ENCODE data around the gene ATF3. TPM values are rescaled to one million over a fixed set of nuclear protein-coding genes. Genes with fewer than 3 reads are reported as not detected.

The ATF3 gene
- total RNA-seq, 1 donor: 5.2 TPM

GRCh38 chr1:212623603-212624002 is 15.0 kb downstream of the ATF3 start:
- TF ChIP-seq, protein P1, sequence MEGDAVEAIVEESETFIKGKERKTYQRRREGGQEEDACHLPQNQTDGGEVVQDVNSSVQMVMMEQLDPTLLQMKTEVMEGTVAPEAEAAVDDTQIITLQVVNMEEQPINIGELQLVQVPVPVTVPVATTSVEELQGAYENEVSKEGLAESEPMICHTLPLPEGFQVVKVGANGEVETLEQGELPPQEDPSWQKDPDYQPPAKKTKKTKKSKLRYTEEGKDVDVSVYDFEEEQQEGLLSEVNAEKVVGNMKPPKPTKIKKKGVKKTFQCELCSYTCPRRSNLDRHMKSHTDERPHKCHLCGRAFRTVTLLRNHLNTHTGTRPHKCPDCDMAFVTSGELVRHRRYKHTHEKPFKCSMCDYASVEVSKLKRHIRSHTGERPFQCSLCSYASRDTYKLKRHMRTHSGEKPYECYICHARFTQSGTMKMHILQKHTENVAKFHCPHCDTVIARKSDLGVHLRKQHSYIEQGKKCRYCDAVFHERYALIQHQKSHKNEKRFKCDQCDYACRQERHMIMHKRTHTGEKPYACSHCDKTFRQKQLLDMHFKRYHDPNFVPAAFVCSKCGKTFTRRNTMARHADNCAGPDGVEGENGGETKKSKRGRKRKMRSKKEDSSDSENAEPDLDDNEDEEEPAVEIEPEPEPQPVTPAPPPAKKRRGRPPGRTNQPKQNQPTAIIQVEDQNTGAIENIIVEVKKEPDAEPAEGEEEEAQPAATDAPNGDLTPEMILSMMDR (IDR thresholded peaks at IDR 0.05; ENCODE audit: insufficient read depth, low read length): no peak
- no peak for DNase-seq (ENCODE audit: low read depth)
- no peak overlapping the region for H3K4me3 ChIP-seq (ENCODE audit: low read depth, low read length)

DNA sequence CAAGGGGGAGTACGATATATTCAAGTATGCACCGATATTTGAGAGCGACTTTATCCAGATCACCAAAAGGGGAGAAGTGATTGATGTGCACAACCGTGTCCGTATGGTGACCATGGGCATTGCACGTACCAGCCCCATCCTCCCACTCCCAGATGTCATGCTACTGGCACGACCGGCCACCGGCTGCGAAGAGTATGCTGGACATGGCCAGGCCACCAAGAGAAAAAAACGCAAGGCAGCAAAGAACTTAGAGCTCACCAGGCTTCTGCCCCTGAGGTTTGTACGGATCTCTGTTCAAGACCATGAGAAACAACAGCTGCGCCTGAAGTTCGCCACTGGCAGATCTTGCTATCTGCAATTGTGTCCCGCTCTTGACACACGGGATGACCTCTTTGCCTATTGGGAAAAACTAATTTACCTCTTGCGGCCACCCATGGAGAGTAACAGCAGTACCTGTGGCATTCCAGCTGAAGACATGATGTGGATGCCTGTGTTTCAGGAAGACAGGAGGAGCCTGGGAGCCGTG is 16.5 kb downstream of the ATF3 start:
- no peak overlapping the region for H3K4me3 ChIP-seq (ENCODE audit: low read depth, low read length)
- DNase-seq (ENCODE audit: low read depth): no peak
- TF ChIP-seq, protein P1 (IDR thresholded peaks at IDR 0.05; ENCODE audit: insufficient read depth, low read length): no peak

GRCh38 chr1:212625781-212626450 is 17.4 kb downstream of the ATF3 start:
- DNase-seq (ENCODE audit: low read depth): no peak
- TF ChIP-seq, protein P1 (IDR thresholded peaks at IDR 0.05; ENCODE audit: insufficient read depth, low read length): no peak
- no peak overlapping the region for H3K4me3 ChIP-seq (ENCODE audit: low read depth, low read length)

- TF ChIP-seq, protein P1 (IDR thresholded peaks at IDR 0.05; ENCODE audit: insufficient read depth, low read length): no peak
- H3K4me3 ChIP-seq (ENCODE audit: low read depth, low read length): no peak overlapping the region
- no peak for DNase-seq (ENCODE audit: low read depth)
These were observed 19.5 kb downstream of the ATF3 start for GRCh38 chr1:212628046-212628445.

- TF ChIP-seq, protein P1 (IDR thresholded peaks at IDR 0.05; ENCODE audit: insufficient read depth, low read length): no peak
- no peak for DNase-seq (ENCODE audit: low read depth)
- H3K4me3 ChIP-seq (ENCODE audit: low read depth, low read length): no peak overlapping the region
These were observed 20.4 kb downstream of the ATF3 start for GRCh38 chr1:212628813-212629415.

DNA sequence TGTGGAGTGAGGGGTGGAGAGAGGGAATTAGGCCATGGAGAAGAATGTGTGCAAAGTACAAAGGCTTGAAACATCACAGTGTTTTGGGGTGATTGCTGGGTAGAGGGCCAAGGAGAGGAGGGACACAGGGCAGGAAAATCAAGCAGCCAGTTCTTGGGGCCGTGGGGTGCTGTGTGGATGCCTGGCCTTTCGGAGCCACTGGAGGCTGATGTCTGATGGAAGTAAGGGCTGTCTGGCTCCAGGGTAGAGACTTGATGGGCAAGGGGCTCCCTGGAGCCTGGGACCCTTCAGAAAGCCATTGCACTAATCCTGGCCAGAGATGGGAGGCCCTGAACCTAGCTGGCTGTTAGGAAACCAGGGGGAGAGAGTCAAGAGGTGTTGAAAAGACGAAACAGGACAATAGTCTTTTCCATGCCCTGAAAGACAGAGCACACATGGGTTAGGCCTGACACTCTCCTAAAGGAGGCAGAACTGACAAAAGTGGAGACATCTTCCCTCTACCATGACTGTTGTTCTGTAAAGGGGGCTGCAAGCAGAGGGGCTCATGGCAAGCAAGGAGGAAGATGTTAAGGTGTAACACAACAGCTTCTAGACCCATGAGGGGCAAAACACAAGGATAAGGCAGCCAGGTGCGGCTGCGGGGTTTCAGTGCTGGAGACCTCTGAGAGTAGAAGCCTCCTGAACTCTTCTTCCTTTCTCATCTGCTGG is 21.0 kb downstream of the ATF3 start:
- no peak overlapping the region for H3K4me3 ChIP-seq (ENCODE audit: low read depth, low read length)
- TF ChIP-seq, protein P1 (IDR thresholded peaks at IDR 0.05; ENCODE audit: insufficient read depth, low read length): no peak
- DNase-seq (ENCODE audit: low read depth): no peak
